Gastroesophageal sphincter (tissue), 2 donors: ENCODE measurements around the gene AWAT1.
"Not testable (repeated sequence)": the region's sequence is repeated elsewhere in the genome, so short reads cannot be mapped to it uniquely, and the experiment has no call there.

Experiments
- POLR2A ChIP-seq, 2 donors: fragments of 450-650 bp; IDR thresholded peaks; one replicate each; pipeline ENCODE4 v1.6.1; 2017; ENCODE audit warnings: antibody characterized with exemption in 2 of 2, mild to moderate bottlenecking in 2 of 2, moderate library complexity in 1 of 2
- POLR2AphosphoS5 ChIP-seq: sonication (generic); formaldehyde crosslinking; IDR thresholded peaks from one replicate; pipeline ENCODE4 v1.6.1; 2017; ENCODE audit warnings: antibody characterized with exemption

DNA sequence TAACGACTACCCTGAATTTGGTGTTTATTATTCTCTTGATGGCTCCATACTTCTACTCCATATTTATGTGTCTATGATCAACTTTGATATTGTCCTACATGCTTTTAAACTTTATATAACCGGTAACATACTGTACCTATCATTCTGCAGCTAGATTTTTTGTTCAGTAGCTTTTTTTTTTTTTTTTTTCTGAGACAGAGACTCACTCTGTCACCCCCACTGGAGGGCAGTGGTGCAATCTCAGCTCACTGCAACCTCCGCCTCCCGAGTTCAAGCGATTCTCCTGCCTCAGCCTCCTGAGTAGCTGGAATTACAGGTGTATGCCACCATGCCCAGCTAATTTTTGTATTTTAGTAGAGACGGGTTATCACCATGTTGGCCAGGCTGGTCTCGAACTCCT is 39.6 kb downstream of the AWAT1 start:
- TF ChIP-seq POLR2AphosphoS5; POLR2A (IDR thresholded peaks at IDR 0.05): not testable (repeated sequence)
